ENCODE results near the gene GSG1L.

DNA sequence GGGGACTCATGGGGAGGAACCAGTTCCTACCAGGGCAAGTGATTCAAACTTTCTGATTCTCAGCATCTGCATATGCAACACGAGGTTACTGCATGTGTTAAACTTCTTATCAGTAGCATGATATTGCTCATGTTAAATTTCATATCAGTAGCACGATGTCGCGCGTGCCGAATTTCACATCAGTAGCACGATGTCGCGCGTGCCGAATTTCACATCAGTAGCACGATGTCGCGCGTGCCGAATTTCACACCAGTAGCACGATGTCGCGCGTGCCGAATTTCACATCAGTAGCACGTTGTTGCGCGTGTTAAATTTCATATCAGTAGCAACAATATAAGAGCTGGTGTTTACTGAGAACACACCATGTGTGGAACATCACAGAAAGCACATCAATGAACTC lies 221.6 kb downstream of the GSG1L start:
- TF ChIP-seq, protein P1, sequence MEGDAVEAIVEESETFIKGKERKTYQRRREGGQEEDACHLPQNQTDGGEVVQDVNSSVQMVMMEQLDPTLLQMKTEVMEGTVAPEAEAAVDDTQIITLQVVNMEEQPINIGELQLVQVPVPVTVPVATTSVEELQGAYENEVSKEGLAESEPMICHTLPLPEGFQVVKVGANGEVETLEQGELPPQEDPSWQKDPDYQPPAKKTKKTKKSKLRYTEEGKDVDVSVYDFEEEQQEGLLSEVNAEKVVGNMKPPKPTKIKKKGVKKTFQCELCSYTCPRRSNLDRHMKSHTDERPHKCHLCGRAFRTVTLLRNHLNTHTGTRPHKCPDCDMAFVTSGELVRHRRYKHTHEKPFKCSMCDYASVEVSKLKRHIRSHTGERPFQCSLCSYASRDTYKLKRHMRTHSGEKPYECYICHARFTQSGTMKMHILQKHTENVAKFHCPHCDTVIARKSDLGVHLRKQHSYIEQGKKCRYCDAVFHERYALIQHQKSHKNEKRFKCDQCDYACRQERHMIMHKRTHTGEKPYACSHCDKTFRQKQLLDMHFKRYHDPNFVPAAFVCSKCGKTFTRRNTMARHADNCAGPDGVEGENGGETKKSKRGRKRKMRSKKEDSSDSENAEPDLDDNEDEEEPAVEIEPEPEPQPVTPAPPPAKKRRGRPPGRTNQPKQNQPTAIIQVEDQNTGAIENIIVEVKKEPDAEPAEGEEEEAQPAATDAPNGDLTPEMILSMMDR (optimal IDR thresholded peaks at IDR 0.05 in 1 of 3, IDR thresholded peaks at IDR 0.05 in 1 of 3, conservative IDR thresholded peaks at IDR 0.05 in 1 of 3; ENCODE audit: extremely low read depth in 1 of 3, insufficient read depth in 2 of 3, low read length in 3 of 3) = no peak
- TF ChIP-seq EZH2 (IDR thresholded peaks at IDR 0.05; ENCODE audit: low read length) = no peak

Data from keratinocyte (primary cell).